ENCODE results near the gene FGD2. TPM values are rescaled to one million over a fixed set of nuclear protein-coding genes. Genes with fewer than 3 reads are reported as not detected.

Gene FGD2
- total and polyA plus RNA-seq, 12 donors: 1.0 to 22.1 (median 2.5) TPM

DNA sequence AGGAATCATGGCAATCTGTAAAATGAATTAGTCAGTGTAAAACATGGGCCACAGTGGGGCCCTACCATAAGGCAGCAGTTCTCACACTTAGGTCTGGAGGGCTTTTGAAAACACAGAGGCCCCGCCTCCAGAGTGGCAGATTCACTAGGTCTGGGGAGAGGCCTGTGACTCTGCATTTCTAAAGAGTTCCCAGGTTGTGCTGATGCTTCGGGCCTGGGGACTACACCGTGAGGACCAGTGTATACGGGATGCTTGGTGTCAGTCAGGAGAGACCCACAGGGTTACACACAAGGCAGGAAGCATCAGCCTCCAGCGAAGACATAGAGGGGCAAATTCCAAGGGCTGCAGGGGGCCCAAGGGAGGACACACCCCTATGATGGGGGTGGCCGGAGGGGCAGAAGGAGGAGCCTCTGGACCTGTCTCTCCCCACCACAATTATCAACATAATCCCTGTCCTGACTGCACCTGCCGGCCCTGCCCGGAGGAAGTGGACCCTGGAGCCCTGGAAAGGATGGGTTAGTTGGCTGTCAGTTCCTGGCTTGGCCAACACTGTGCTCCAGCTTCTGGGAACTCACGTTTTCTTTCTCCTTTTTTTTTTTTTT lies 46.7 kb downstream of the FGD2 start:
- H3K9me3 ChIP-seq: no peaks in the 10 kb centered on the region
- H3K27ac ChIP-seq: peak overlapping the region in 1 of 10 donors; percentile 93
- ATAC-seq (no peak), DNase-seq (no peak)
- no peak overlapping the region for H3K4me3 ChIP-seq
- H3K36me3 ChIP-seq: no peaks in the 10 kb centered on the region
- H3K4me1 ChIP-seq: peaks cover 6 to 53% (median 19%) of the 10 kb centered on the region in 9 donors
- H3K27me3 ChIP-seq: no peaks in the 10 kb centered on the region
- WGBS, 2 donors: 74% methylated on average over 9 of the region's 9 CpGs
- TF ChIP-seq, protein P1, sequence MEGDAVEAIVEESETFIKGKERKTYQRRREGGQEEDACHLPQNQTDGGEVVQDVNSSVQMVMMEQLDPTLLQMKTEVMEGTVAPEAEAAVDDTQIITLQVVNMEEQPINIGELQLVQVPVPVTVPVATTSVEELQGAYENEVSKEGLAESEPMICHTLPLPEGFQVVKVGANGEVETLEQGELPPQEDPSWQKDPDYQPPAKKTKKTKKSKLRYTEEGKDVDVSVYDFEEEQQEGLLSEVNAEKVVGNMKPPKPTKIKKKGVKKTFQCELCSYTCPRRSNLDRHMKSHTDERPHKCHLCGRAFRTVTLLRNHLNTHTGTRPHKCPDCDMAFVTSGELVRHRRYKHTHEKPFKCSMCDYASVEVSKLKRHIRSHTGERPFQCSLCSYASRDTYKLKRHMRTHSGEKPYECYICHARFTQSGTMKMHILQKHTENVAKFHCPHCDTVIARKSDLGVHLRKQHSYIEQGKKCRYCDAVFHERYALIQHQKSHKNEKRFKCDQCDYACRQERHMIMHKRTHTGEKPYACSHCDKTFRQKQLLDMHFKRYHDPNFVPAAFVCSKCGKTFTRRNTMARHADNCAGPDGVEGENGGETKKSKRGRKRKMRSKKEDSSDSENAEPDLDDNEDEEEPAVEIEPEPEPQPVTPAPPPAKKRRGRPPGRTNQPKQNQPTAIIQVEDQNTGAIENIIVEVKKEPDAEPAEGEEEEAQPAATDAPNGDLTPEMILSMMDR (IDR thresholded peaks at IDR 0.05): no peak
- intact Hi-C loops (cut with DNase I): loop anchor here in 2 of 10 donors (1.0 to 5.0 kb wide), 2 partner anchors 80 to 118 kb away; partner anchors contain the start of gene PIM1 (in 1 of the 2)

DNA sequence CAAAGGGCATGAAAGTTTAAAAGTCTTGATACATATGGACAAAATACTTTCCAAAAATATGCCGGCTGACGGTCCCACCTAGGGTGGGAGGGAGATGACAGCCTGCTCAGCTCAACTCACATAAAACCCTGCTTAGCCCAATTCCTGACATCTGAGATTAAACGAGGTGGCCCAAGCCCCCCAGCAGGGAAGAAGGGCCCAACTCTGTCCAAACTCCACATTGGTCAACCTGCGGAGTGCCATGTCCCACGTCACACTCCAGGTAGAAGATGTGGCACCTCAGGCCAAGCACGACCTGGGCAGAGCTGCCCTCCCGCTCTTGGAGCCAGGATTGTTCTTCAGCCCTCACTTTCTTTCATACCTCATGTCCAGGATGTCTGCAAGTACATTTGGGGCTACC lies 48.2 kb downstream of the FGD2 start:
- Histone ChIP-seq H3K9me3 (no peaks in the 10 kb centered on the region), H3K36me3 (no peaks in the 10 kb centered on the region), H3K27ac (no peak overlapping the region), H3K4me1 (peaks cover 6 to 39% (median 19%) of the 10 kb centered on the region in 9 donors), H3K4me3 (no peak overlapping the region), H3K27me3 (no peaks in the 10 kb centered on the region)
- ATAC-seq (no peak), DNase-seq (no peak)
- 85% methylated on average over 7 of the region's 7 CpGs for WGBS, 2 donors
- intact Hi-C loops (cut with DNase I): loop anchor here in 2 of 10 donors (2.0 to 5.0 kb wide), 2 partner anchors 79 to 109 kb away; no protein-coding TSS in a partner anchor
- TF ChIP-seq, protein P1 (IDR thresholded peaks at IDR 0.05): no peak

DNA sequence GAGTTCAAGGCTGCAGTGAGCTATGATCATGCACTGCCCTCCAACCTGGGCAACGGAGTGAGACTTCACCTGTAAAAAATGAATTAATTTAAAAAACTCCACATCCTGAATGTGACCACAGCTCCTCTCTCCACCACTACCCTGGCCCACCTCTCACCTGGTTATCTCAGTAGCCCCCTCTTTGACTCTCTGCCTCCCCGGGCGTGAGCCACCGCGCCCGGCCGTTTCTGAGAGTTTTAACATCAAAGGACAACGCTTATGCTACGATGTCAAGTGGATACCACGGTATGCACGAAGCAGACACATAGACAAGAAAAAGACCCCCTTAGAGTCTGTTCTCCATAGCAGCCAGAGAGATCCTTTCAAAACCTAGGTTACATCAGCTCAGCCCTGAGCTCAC lies 48.7 kb downstream of the FGD2 start:
- TF ChIP-seq, protein P1 (IDR thresholded peaks at IDR 0.05): no peak
- H3K4me3 ChIP-seq: no peak overlapping the region
- DNase-seq: no peak
- H3K27ac ChIP-seq: no peak overlapping the region
- WGBS, 2 donors: 93 to 96% methylated on average over 11 of the region's 11 CpGs
- H3K36me3 ChIP-seq: no peaks in the 10 kb centered on the region
- no peak for ATAC-seq
- peaks cover 6 to 39% (median 20%) of the 10 kb centered on the region in 9 donors for H3K4me1 ChIP-seq
- intact Hi-C loops (cut with DNase I): loop anchor here in 2 of 10 donors (2.0 to 5.0 kb wide), 2 partner anchors 78 to 109 kb away; no protein-coding TSS in a partner anchor
- no peaks in the 10 kb centered on the region for H3K9me3 ChIP-seq
- no peaks in the 10 kb centered on the region for H3K27me3 ChIP-seq

DNA sequence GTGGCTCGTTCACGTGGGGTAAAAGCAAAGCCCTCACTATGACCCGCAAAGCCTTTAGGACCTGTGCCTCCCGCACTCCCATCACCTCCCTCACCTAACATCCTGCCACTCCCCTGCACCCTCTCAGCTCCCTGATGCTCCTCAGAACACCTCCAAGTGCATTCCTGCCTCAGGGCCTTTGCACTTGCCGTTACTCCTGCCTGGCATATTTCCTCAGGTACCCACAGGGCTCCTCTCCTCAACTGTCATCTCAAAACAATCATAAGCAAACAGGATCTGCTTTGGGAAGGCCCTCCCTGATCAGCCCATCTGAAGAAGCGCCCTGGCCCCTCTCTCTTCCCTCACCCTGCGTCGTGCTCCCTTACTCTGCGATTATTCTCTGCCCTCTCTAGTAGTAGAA lies 49.1 kb downstream of the FGD2 start:
- ATAC-seq (no peak), DNase-seq (no peak)
- no peaks in the 10 kb centered on the region for H3K36me3 ChIP-seq
- no peaks in the 10 kb centered on the region for H3K9me3 ChIP-seq
- TF ChIP-seq, protein P1 (IDR thresholded peaks at IDR 0.05): no peak
- peaks cover 6 to 39% (median 24%) of the 10 kb centered on the region in 9 donors for H3K4me1 ChIP-seq
- intact Hi-C loops (cut with DNase I): loop anchor here in 2 of 10 donors (2.0 to 5.0 kb wide), 2 partner anchors 78 to 108 kb away; no protein-coding TSS in a partner anchor
- H3K27ac ChIP-seq: no peak overlapping the region
- no peak overlapping the region for H3K4me3 ChIP-seq
- no peaks in the 10 kb centered on the region for H3K27me3 ChIP-seq
- WGBS, 2 donors: 91% methylated on average over 9 of the region's 9 CpGs
